IMR-90 (cell line): ENCODE data around the gene RENBP.

Experiments used
- CEBPB ChIP-seq: IDR thresholded peaks from 2 replicates; pipeline ENCODE4 v1.6.1; 2012; ENCODE audit warnings: low read depth, low read length, improper control_type of control experiment
- CHD1 ChIP-seq: IDR thresholded peaks from 2 replicates; pipeline ENCODE4 v1.6.1; 2012; ENCODE audit warnings: low read depth, low read length, improper control_type of control experiment
- CTCF ChIP-seq: conservative IDR thresholded peaks from 2 replicates; pipeline ENCODE4 v1.5.1; 2012; ENCODE audit warnings: mild to moderate bottlenecking, low read depth, low read length, improper control_type of control experiment
- MAZ ChIP-seq: IDR thresholded peaks from 2 replicates; pipeline ENCODE4 v1.6.1; 2012; ENCODE audit warnings: low read depth, mild to moderate bottlenecking, low read length, improper control_type of control experiment, moderate library complexity, borderline replicate concordance
- NFE2L2 ChIP-seq: fragments of 150-350 bp; IDR thresholded peaks from 2 replicates; pipeline ENCODE4 v1.6.1; 2016; ENCODE audit warnings: low read depth, mild to moderate bottlenecking, low read length
- POLR2A ChIP-seq: IDR thresholded peaks from 2 replicates; pipeline ENCODE4 v1.6.1; 2012; ENCODE audit warnings: mild to moderate bottlenecking, low read depth, low read length
- RAD21 ChIP-seq: IDR thresholded peaks from 2 replicates; pipeline ENCODE4 v1.6.1; 2012; ENCODE audit warnings: low read length, improper control_type of control experiment
- RCOR1 ChIP-seq: IDR thresholded peaks from 2 replicates; pipeline ENCODE4 v1.6.1; 2012; ENCODE audit warnings: mild to moderate bottlenecking, low read length, improper control_type of control experiment; ENCODE audit not compliant: insufficient replicate concordance
- RFX5 ChIP-seq: IDR thresholded peaks from 2 replicates; pipeline ENCODE4 v1.8.0; 2012; ENCODE audit warnings: low read depth, mild to moderate bottlenecking, low read length, moderate library complexity
- USF2 ChIP-seq: fragments of 150-350 bp; IDR thresholded peaks from 2 replicates; pipeline ENCODE4 v1.6.1; 2017; ENCODE audit warnings: mild to moderate bottlenecking, antibody characterized with exemption, low read length, low read depth

GRCh38 chrX:153963546-153963945 is 19.1 kb upstream of the RENBP start:
- TF ChIP-seq POLR2A: no peak
- no peak for TF ChIP-seq CTCF
- no peak for TF ChIP-seq RFX5
- TF ChIP-seq NFE2L2: no peak
- no peak for TF ChIP-seq RAD21
- TF ChIP-seq CEBPB: no peak
- TF ChIP-seq USF2: no peak
- TF ChIP-seq CHD1: no peak
- no peak for TF ChIP-seq MAZ
- no peak for TF ChIP-seq RCOR1
